HUDEP-2 (cell line): Measurements from ENCODE around the gene ZNF786.
"Not testable (repeated sequence)": the region's sequence is repeated elsewhere in the genome, so short reads cannot be mapped to it uniquely, and the experiment has no call there.

Experiments used
- DNase-seq, 76 experiments: peaks; one replicate each; lab custom pipeline; 2025; ENCODE audit not compliant: unreplicated experiment in 76 of 76; lab: John Stamatoyannopoulos, UW

The ZNF786 gene

DNA sequence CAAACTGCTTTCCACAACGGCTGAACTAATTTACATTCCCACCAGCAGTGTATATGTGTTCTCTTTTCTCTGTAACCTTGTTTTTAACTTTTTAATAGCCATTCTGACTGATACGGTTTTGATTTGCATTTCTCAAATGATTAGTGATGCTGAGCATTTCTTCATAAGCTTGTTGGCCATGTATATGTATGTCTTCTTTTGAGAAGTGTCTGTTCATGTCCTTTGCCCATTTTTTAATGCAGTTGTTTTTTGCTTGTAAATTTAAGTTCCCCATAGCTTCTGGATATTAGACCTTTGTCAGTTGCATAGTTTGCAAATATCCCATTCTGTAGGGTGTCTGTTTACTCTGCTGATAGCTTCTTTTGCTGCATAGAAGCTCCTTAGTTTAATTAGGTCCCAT, 6.1 kb downstream of the ZNF786 start:
- no peak for DNase-seq

GRCh38 chr7:149081914-149082313, 8.6 kb downstream of the ZNF786 start:
- DNase-seq: peak in 1 of 76 experiments; percentile 1

- DNase-seq: no peak
These were observed 12.9 kb downstream of the ZNF786 start for GRCh38 chr7:149077594-149077993.

GRCh38 chr7:149075286-149075685, 15.2 kb downstream of the ZNF786 start:
- DNase-seq: no peak

DNA sequence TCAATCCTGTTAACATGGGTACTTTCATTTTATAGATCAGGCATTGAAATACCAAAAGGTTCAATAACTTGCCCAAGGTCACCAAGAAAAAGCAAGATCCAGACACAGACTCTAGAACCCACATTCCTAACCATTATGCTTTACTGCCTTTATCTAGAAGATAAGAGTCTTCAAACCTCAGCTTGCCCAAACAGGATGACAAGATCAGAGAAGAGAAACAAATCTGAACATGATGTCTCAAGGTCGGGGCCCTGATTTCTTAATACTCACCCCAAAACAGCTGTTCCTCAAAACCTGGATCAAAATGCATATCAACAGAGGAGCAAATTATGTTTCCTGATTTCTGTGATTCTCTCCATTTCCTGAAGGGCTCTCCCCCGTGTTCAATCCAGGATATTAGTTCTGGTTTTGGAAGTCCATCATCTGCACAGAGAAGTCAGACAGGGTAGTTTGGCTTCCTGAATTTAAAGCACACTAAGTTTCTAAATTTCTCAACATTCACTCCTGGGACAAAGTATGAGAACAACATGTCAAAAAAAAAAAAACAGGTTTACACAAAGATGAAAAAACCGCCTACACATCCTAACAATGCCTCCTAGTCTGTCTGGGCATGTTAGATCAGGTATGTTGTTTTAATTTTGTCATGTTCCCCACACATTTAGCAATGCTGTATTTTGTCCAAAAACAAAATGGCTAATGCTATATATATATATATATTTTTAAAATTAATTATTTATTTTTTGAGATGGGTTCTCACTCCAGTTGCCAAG, 16.2 kb downstream of the ZNF786 start:
- DNase-seq: no peak

- no peak for DNase-seq
These were observed 18.1 kb downstream of the ZNF786 start for GRCh38 chr7:149072438-149072775.

- DNase-seq: peak in 74 of 76 experiments; percentile 12 to 84 (median 68)
These were observed 18.7 kb downstream of the ZNF786 start for GRCh38 chr7:149071641-149072437.

DNA sequence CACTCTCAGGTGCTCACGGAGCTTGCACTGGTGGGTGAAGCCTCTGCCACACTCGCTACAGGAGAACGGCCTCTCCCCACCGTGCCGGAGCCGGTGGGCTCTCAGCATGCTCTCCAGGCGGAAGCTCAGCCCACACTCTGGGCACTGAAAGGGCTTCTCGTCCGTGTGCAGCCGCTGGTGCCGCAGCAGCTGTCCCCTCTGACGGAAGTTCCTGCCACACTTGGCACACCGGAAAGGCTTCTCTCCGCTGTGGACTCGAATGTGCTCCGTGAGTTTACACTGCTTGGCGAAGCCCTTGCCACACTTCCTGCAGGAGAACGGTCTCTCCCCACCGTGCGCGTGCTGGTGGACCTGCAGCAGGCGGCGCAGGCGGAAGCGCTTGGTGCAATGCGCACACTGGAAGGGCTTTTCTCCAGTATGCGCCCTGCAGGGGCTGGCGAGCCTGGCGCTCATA, 19.3 kb downstream of the ZNF786 start:
- DNase-seq: peak in 28 of 76 experiments; percentile 1 to 54 (median 22)

DNA sequence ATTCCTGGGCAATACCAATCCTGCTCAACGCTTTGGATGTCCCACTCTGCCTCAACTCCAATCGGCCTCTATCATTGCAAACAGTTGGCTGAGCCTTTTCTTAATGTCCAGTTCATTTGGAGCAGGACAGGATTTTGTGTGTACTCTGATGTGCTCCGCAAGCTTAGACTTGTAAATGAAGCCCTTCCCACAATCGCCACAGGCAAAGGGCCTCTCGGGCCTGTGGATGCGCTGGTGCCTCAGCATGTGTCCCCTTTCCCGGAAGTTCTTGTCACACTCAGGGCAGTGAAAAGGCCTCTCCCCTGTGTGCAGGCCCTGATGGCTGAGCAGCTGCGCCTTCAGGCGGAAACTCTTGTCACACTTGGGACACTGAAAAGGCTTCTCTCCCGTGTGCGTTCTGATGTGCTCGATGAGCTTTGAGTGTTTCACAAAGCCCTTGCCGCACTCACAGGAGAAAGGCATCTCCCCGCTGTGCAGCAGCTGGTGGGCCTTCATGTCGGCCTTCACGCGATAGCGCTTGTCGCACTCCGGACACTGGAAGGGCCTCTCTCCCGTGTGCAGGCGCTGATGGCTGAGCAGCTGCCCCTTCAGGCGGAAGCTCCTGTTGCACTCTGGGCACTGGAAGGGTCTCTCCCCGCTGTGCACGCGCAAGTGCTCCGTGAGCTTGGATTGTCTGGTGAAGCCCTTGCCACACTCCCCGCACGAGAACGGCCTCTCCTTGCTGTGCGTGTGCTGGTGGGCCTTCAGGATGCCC, 20.0 kb downstream of the ZNF786 start:
- no peak for DNase-seq

- no peak for DNase-seq
These were observed 22.6 kb downstream of the ZNF786 start for GRCh38 chr7:149067869-149068268.

- DNase-seq: no peak
These were observed 27.0 kb downstream of the ZNF786 start for GRCh38 chr7:149063476-149063875.

GRCh38 chr7:149062217-149062899, 28.2 kb downstream of the ZNF786 start:
- not testable (repeated sequence) for DNase-seq

DNA sequence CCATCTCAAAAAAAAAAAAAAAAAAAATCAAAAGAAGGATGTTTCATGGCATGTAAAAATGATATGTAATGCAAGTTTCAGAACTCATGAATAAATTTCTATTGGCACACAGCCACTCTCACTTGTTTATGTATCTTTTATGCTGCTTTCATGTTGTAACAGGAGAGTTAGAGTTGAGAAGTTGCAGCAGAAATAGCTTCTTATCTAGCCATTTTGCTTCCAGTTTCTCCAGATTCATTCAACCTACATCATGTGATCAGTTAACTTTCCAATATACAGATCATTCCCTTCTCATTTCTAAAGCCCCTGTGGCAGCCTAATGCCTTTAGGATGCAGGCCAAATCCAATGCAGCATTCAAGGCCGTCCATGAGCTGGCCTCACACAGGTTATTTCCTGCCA, 30.4 kb downstream of the ZNF786 start:
- DNase-seq: no peak

DNA sequence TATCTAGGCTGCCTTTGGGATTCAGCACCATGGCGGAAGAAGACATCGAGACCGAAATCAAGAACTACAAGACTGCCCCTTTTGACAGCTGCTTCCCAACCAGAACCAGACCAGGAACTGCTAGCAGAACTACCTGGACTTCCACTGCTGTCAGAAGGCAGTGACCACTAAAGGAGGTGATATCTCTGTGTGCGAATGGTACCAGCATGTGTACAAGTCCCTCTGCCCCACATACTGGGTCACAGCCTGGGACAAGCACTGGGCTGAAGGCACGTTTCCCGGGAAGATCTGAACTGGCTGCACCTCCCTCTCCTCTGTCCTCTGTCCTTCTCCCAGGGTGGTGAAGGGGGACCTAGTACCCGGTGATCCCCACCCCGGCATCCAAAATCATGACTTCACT, 36.6 kb downstream of the ZNF786 start:
- no peak for DNase-seq

DNA sequence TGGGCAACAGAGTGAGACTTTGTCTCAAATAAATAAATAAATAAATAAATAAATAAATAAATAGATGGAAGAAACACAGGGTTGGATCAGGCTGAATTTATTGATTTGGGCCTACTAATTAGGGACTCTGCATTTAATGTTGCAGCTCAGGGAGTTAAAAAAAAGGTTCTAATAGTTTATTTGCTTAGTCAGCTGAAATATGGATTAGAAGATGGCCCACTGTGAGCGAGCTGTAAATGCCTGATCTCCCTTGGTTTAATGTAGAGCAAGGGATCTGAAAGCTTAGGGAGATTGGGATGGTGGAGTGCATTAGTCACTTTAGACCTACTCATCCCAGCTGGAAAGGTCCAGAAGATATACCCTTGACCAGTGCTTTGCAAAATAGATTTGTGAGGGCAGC, 37.1 kb downstream of the ZNF786 start:
- DNase-seq: no peak

DNA sequence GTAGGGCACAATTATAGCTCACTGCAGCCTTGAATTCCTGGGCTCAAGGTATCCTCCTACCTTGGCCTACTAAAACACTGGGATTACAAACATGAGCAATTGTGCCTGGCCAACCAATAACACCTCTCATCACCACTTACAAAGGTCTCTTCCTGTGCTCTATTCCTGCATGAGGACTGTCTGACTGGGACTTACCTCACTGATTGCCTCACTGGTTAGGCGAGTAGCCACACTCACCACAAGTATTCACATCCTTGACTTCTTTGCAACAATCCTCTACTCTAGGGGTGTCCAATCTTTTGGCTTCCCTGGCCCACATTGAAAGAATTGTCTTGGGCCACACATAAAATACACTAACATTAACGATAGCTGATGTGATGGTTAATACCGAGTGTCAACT, 39.6 kb downstream of the ZNF786 start:
- DNase-seq: no peak

GRCh38 chr7:149048805-149049204, 41.7 kb downstream of the ZNF786 start:
- DNase-seq: no peak

DNA sequence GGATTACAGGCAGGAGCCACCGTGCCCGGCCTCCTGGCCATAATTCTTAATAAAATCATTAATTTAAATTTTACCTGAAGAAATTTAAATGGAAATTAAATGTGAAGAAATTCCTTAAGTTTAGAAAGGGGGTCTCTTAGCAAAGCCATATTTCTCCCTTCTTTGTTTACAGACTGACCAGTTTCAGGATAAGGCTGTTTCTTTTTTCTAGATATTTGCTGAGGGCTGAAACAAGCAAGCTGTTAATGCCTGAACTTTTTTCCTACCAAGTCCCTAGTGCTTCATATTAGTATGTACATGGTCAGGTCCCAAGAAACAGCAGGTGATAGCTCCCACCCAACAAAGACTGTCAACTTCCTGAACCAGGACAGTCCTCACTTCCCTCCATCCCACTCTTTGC, 44.1 kb downstream of the ZNF786 start:
- DNase-seq: no peak

- no peak for DNase-seq
These were observed 46.6 kb downstream of the ZNF786 start for GRCh38 chr7:149043936-149044335.

DNA sequence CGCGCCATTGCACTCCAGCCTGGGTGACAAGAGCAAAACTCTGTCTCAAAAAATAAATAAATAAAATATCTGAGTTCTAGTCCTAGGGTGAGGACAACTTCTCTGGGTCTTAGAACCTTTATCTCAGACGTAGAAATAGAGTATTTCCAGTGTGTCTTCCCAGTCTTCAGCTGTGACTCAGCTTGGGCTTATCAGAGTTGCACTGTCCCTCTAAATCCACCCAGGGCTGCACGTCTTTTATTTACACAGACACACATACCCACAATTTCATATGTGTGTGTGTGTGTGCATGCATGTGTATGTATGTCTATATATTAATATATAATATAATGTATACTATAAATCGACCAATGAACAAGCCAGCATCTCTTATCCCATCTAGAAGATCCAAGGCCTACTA, 49.2 kb downstream of the ZNF786 start:
- DNase-seq: no peak

- DNase-seq: not testable (repeated sequence)
These were observed 51.9 kb downstream of the ZNF786 start for GRCh38 chr7:149038641-149039040.
